Eye (tissue), 1 donor: ENCODE results near the gene ENTREP3.
"Not testable (repeated sequence)": the region's sequence is repeated elsewhere in the genome, so short reads cannot be mapped to it uniquely, and the experiment has no call there.

Experiments
- DNase-seq: peaks from one replicate; pipeline ENCODE4 v3.0.0-alpha.2; 2015

The ENTREP3 gene

DNA sequence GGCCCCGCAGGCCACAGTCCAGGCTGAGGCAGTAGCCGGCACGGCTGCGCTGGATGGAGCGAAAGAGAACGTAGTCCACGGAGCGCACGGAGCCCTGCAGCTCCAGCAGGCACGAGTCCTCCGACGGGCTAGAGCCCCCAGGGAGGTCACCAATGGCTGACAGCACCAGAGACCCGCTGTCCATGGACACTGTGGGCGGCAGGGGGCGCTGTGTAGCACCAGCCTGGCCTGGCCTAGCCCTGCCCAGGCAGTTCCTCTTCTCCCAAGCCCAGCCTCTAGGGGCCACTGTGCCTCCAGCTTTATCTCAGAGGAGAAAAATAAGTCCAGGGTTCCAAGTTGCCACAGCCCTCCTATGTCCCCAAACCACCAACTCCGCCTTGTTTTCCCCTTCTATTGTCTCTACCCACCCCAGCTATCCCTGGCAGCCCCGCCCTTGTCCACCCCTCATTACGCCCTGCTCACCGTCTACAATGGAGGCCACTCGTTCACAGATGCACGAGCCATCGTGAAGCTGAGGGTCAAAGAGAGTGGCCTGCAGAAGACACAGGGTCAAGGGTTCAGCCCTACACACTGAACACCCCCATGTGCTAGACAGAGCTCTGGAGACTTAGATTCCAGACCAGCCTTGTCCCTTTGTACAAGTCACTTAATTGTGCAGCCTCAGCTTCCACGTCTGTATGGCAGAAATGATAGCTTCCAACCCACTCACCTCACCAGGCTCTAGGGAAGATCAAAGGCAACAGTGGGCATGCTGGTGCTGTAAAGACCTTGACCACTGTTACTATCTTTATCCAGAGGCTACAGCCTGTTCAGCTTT lies 4.4 kb downstream of the ENTREP3 start:
- DNase-seq: peak; percentile 98

GRCh38 chr1:155250246-155250632 lies 5.0 kb downstream of the ENTREP3 start:
- no peak for DNase-seq

DNA sequence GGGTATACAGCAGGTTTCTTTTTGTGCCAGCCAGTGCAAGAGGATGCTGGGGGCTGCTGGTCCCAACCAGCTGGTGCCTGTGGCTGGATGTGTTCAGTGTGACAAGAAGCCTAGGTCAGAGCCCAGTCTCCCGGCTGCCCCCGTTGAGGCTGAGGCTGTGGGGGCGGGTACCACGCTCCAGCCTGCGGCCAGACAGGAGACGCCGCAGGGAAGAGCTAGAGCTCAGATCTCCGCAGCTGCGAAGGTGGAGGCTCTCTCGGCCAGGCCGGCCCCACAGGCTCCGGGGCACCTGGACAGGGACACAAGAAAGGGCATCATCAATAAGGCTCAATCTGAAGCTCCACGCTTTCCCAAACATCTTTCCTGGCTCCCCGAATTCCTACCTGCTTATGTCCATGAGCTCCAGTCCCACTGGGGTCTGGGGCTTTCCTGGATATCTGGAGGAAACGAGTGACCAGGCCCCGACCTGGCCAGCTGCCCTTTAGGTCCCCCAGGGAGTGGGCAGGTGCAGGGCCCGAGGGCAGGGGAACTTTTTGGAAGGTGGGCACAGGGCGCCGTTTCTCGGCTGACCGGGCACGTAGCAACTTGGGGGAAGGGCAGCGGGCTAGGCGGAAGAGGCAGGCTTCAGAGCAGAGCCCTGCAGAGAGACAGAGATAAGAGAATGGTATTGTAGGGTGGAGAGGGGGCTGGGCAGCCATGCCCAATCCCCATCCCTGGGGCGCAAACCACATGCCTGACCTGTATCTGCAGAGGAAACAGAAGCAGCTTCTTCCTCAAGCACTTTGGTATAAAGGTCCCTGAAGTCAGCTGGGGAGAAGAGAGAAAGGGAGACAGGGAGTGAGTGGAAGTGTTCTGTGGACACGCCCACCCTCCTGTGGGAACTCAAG lies 7.4 kb downstream of the ENTREP3 start:
- no peak for DNase-seq

- DNase-seq: not testable (repeated sequence)
These were observed 8.5 kb downstream of the ENTREP3 start for GRCh38 chr1:155246796-155247195.

GRCh38 chr1:155245163-155245524 lies 10.1 kb downstream of the ENTREP3 start:
- no peak for DNase-seq

DNA sequence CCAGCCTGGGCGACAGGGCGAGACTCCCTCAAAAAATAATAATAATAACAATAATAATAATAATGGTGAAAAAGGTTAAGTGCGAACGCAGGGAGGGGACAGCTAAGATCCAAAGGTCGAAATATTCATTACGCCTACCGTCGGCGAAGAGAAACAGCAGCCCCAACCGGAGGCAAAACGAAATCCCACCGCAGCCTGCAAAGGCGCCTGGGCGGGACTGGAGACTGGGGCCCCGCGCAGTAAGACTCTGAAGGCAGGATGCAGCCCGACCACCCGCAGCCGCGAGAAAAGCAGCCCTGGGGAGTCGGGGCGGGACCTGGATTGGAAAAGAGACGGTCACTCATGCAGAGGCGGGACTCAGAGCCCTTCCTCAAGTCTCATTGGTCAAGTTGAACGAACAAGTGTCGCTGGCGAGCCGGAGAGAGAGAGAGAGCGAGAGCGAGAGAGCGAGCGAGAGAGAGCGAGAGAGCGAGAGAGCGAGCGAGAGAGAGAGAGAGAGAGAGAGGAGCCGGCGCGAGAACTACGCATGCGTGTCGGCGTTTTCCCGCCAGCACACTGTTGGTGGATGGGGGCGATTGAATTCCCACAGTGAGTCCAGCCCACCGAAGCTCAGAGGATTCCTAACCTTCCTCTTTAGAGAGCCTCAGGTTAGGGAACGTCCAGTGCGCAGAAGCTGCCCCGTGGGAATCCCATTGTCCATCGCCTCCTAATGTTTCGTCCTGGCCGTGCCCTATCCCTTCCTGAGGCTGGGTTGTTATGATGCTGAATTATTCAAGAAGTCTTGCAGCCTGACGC lies 10.7 kb downstream of the ENTREP3 start:
- peak; percentile 100 for DNase-seq

DNA sequence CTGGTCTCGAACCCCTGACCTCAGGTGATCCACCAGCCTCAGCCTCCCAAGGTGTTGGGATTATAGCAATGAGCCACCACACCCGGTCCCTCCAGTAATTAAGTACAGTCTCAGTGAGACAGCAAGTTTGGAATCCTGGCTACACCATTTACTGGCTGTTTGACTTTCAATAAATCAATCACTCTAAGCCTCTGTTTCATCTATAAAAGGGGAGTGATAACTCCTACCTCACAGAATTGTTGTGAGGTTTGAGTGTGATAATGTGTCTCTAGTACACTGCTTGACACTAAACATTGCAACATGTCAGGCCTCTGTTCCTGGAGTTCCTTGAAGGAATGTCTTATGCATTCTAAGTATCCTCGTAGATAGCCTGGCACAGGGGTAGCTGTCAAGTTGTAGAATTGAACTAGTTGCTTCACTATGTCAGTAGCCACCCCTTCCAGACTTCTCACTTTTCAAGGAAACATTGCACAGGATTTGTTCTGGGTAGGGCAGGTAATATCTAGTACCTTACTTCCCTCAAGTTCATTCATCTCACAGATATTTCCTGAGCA lies 12.4 kb downstream of the ENTREP3 start:
- DNase-seq: peak; percentile 14

GRCh38 chr1:155241841-155242264 lies 13.4 kb downstream of the ENTREP3 start:
- DNase-seq: no peak

GRCh38 chr1:155241069-155241679 lies 14.1 kb downstream of the ENTREP3 start:
- DNase-seq: peak; percentile 95

DNA sequence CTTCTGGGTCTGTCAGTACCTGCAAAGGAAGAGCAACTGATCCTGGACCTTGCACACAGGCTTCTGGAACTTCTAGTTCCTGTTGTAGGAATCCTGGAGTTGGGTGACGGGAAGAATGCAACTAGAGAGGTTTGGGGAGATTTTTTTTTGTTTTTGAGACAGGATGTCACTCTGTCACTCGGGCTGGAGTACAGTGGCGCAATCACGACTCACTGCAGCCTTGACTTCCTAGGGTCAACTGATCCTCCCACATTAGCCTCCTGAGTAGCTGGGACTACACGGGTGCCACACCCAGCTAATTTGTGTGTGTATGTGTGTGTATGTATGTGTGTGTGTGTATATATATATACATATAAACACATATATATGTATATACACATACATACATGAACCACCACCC lies 18.8 kb downstream of the ENTREP3 start:
- no peak for DNase-seq

GRCh38 chr1:155235375-155235774 lies 19.9 kb downstream of the ENTREP3 start:
- not testable (repeated sequence) for DNase-seq

- not testable (repeated sequence) for DNase-seq
These were observed 21.8 kb downstream of the ENTREP3 start for GRCh38 chr1:155233502-155233901.

DNA sequence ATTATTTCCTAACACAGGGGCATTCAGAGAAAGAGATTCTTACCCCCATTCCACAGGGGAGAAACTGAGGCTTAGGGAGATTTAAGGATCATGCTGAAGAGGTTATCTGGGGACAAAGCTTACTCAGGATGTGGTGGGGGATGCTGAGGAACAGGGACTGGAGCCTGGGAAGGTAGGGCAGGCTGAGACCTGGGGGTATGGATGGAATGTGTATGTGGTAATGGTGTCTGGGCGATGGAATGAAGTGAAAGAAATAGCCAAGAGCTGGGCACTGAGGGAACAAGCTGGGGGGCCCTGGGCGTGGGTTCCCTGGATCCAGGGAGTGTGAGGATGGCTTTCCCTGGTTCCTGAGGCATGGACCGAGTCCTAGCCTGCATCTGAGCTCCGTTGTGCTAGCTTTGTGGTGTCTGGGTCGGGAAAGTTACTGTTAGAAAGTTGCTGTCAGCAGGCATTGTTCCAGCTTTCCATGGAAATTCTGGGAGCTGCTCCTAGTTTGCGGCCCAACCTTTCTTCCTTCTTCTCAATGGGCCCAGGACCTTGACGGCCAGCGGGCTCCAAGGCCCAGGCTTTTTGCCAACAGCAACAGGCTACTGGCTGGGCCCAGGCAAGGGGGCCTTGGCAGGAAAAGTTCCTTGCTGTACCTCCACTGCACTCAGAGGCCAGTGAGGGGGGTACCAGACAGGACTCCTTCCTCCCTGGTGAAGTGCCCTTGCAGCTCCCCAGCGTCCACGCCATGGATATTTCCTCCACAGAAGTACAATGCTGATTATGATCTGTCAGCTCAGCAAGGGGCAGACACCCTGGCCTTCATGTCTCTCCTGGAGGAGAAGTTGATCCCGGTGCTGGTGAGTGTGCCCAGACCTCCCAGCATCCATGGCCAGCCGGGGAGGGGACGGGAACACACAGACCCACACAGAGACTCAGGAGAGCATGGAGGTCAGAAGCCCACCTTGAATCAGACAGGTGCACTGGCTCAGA lies 23.0 kb downstream of the ENTREP3 start:
- peak; percentile 48 for DNase-seq

DNA sequence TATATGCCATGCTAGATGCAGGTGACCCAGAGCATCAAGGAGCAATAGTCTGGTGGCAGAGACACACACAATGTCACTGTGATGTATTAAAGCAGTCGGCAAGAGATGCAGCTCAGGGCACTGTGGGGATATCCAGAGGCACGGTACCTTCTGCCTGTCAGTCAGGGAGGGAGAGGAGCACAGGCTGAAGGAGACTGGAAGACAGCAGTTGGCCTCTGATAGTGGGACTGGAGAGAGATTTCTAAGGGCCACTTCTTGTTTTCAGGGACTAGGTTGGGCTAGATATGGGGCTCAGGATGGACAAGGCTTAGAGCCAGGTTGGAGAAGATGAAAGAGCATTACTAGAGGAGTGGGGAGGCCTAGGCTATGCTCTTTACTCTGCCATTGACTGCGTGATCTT lies 24.0 kb downstream of the ENTREP3 start:
- DNase-seq: not testable (repeated sequence)

DNA sequence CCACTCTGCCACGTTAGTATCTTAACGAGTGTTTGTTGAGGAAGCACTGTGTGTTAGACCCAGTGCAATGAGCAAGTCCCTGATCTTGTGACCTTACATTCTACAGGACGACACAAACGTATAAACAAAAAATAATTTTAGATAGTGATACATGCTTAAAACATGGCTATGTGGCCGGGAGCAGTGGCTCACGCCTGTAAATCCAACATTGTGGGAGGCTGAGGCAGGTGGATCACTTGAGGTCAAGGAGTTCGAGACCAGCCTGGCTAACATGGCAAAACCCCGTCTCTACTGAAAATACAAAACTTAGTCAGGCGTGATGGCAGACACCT lies 27.2 kb downstream of the ENTREP3 start:
- DNase-seq: no peak

GRCh38 chr1:155227261-155228095 lies 27.8 kb downstream of the ENTREP3 start:
- DNase-seq: peak; percentile 100

GRCh38 chr1:155226910-155227260 lies 28.4 kb downstream of the ENTREP3 start:
- DNase-seq: peak; percentile 91

DNA sequence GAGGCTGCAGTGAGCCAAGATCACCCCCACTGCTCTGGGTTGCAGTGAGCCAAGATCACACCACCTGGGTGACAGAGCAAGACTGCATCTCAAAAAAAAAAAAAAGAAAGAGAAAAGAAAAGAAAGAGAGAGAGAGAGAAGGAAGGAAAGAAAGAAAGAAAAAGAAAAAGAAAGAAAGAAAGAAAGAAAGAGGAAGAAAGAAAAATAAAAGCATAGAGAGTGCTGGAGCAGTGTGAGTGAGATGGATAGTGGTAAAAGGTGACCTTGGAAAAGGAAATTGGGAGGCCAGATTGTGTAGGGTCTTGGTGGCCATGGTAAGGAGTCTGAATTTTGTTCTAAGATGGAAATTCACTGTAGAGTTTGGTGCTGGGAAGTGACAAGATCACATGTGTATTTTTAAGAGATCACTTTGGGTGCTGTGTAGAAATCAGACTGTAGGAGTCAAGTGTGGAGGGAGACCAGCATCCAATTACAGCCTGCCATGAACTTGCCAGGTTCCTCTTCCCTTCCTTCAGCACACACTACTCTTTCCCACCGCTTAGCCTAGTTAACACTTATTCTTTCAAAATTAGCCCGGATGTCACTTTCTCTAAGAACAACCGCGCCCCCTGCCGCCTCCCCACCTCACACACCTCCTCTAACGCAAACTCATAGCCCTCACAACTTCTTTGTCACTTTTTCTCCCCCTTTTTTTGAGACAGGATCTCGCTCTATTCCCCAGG lies 28.9 kb downstream of the ENTREP3 start:
- DNase-seq: peak; percentile 89

GRCh38 chr1:155225404-155225759 lies 29.9 kb downstream of the ENTREP3 start:
- not testable (repeated sequence) for DNase-seq

GRCh38 chr1:155223047-155223446 lies 32.2 kb downstream of the ENTREP3 start:
- no peak for DNase-seq
